H9 (cell line): ENCODE data around the gene PDS5A. TPM values are rescaled to one million over a fixed set of nuclear protein-coding genes. Genes with fewer than 3 reads are reported as not detected.

Experiments
- DNase-seq: peaks from one replicate; pipeline ENCODE4 v3.0.0-alpha.2; 2017
- H2AFZ ChIP-seq: one replicate; pipeline ENCODE4 v1.6.1; 2013; ENCODE audit warnings: mild to moderate bottlenecking, low read length, control low read depth, moderate library complexity
- H2AK5ac ChIP-seq: 2 replicates; pipeline ENCODE4 v1.6.1; 2013; ENCODE audit warnings: low read length, control low read depth, mixed read lengths; ENCODE audit not compliant: insufficient read length
- H2BK120ac ChIP-seq: one replicate; pipeline ENCODE4 v1.6.1; 2013; ENCODE audit warnings: low read depth, mild to moderate bottlenecking, low read length, control low read depth, inconsistent platforms; ENCODE audit not compliant: poor library complexity, severe bottlenecking
- H2BK12ac ChIP-seq: 2 replicates; pipeline ENCODE4 v1.6.1; 2013; ENCODE audit warnings: low read length, control low read depth, mixed read lengths, low read depth; ENCODE audit not compliant: insufficient read length
- H2BK15ac ChIP-seq: 2 replicates; pipeline ENCODE4 v1.6.1; 2013; ENCODE audit warnings: low read depth, low read length, control low read depth
- H2BK20ac ChIP-seq: one replicate; pipeline ENCODE4 v1.6.1; 2013; ENCODE audit warnings: low read depth, mild to moderate bottlenecking, low read length, control low read depth, inconsistent platforms; ENCODE audit not compliant: poor library complexity, severe bottlenecking
- H2BK5ac ChIP-seq: 2 replicates; pipeline ENCODE4 v1.6.1; 2013; ENCODE audit warnings: low read length, control low read depth, mixed read lengths; ENCODE audit not compliant: insufficient read length
- H3K14ac ChIP-seq: 2 replicates; pipeline ENCODE4 v1.6.1; 2013; ENCODE audit warnings: low read length, control low read depth; ENCODE audit not compliant: insufficient read depth
- H3K18ac ChIP-seq: 2 replicates; pipeline ENCODE4 v1.6.1; 2013; ENCODE audit warnings: low read depth, mild to moderate bottlenecking, mixed read lengths, low read length, control low read depth; ENCODE audit not compliant: insufficient read length
- H3K23ac ChIP-seq: 2 replicates; pipeline ENCODE4 v1.6.1; 2013; ENCODE audit warnings: low read length, control low read depth, mixed read lengths, low read depth; ENCODE audit not compliant: insufficient read length
- H3K23me2 ChIP-seq: 2 replicates; pipeline ENCODE4 v1.6.1; 2013; ENCODE audit warnings: low read depth, mild to moderate bottlenecking, mixed read lengths, low read length, control low read depth; ENCODE audit not compliant: insufficient read length, poor library complexity, severe bottlenecking
- H3K27ac ChIP-seq: 2 replicates; pipeline ENCODE4 v1.5.1; 2013; ENCODE audit warnings: low read length, control low read depth, mixed read lengths, low read depth; ENCODE audit not compliant: insufficient read length
- H3K27me3 ChIP-seq: 2 replicates; pipeline ENCODE4 v1.6.1; 2013; ENCODE audit warnings: low read length, control low read depth, inconsistent platforms; ENCODE audit not compliant: insufficient read depth
- H3K4ac ChIP-seq: 2 replicates; pipeline ENCODE4 v1.6.1; 2013; ENCODE audit warnings: low read depth, mild to moderate bottlenecking, control low read depth, inconsistent platforms, low read length, moderate library complexity
- H3K4me1 ChIP-seq: 2 replicates; pipeline ENCODE4 v1.6.1; 2013; ENCODE audit warnings: low read length, control low read depth, inconsistent platforms; ENCODE audit not compliant: insufficient read depth
- H3K4me2 ChIP-seq: 2 replicates; pipeline ENCODE4 v1.6.1; 2013; ENCODE audit warnings: low read length, control low read depth, mixed read lengths; ENCODE audit not compliant: insufficient read length, insufficient read depth
- H3K56ac ChIP-seq: 2 replicates; pipeline ENCODE4 v1.6.1; 2013; ENCODE audit warnings: low read depth, mild to moderate bottlenecking, mixed read lengths, low read length, control low read depth; ENCODE audit not compliant: insufficient read length
- H3K79me1 ChIP-seq: 2 replicates; pipeline ENCODE4 v1.6.1; 2013; ENCODE audit warnings: low read depth, mild to moderate bottlenecking, moderate library complexity, low read length, control low read depth, inconsistent platforms; ENCODE audit not compliant: insufficient read depth, poor library complexity, severe bottlenecking
- H3K79me2 ChIP-seq: 2 replicates; pipeline ENCODE4 v1.6.1; 2013; ENCODE audit warnings: low read length, control low read depth, inconsistent platforms; ENCODE audit not compliant: insufficient read depth
- H3K9ac ChIP-seq: 2 replicates; pipeline ENCODE4 v1.6.1; 2013; ENCODE audit warnings: low read length, control low read depth, mixed read lengths; ENCODE audit not compliant: insufficient read length; ENCODE audit errors: extremely low read depth
- H3K9me3 ChIP-seq: one replicate; pipeline ENCODE4 v1.6.1; 2013; ENCODE audit warnings: low read depth, low read length, inconsistent platforms; ENCODE audit not compliant: control insufficient read depth
- H3T11ph ChIP-seq: one replicate; pipeline ENCODE4 v1.6.1; 2013; ENCODE audit warnings: mild to moderate bottlenecking, low read length, control low read depth, inconsistent platforms
- H4K20me1 ChIP-seq: one replicate; pipeline ENCODE4 v1.6.1; 2013; ENCODE audit not compliant: control insufficient read depth, insufficient read length, insufficient read depth
- H4K5ac ChIP-seq: 2 replicates; pipeline ENCODE4 v1.6.1; 2013; ENCODE audit warnings: low read depth, mild to moderate bottlenecking, mixed read lengths, low read length, control low read depth; ENCODE audit not compliant: insufficient read length
- H4K8ac ChIP-seq: replicated peaks from 2 replicates; pipeline ENCODE4 v1.6.1; 2013; ENCODE audit warnings: low read length, control low read depth, mixed read lengths, low read depth; ENCODE audit not compliant: insufficient read length
- H4K91ac ChIP-seq: 2 replicates; pipeline ENCODE4 v1.6.1; 2013; ENCODE audit warnings: low read depth, mild to moderate bottlenecking, moderate library complexity, mixed read lengths, low read length, control low read depth; ENCODE audit not compliant: insufficient read length
- H3K27ac Mint-ChIP-seq, 3 experiments: 2 replicates in 2 of 3; 3 replicates in 1 of 3; pipeline ENCODE4 v1.8.0; 2020 to 2021; ENCODE audit warnings: mixed read lengths in 3 of 3, mild to moderate bottlenecking in 1 of 3, moderate library complexity in 1 of 3
- H3K27me3 Mint-ChIP-seq: 2 replicates; pipeline ENCODE4 v1.8.0; 2021; ENCODE audit warnings: low read depth, mild to moderate bottlenecking, moderate library complexity, mixed read lengths
- H3K36me3 Mint-ChIP-seq, 3 experiments: 2 replicates in 2 of 3; 3 replicates in 1 of 3; pipeline ENCODE4 v1.8.0; 2020 to 2021; ENCODE audit warnings: low read depth in 3 of 3, mixed read lengths in 3 of 3; ENCODE audit not compliant: insufficient read depth in 1 of 3
- H3K4me1 Mint-ChIP-seq, 2 experiments: 2 replicates each; pipeline ENCODE4 v1.8.0; 2020; ENCODE audit warnings: mixed read lengths in 2 of 2
- H3K4me3 Mint-ChIP-seq, 2 experiments: 2 replicates in 1 of 2; 3 replicates in 1 of 2; pipeline ENCODE4 v1.8.0; 2020 to 2021; ENCODE audit warnings: mild to moderate bottlenecking in 2 of 2, mixed read lengths in 2 of 2, moderate library complexity in 1 of 2
- H3K9me3 Mint-ChIP-seq, 2 experiments: 2 replicates in 1 of 2; 3 replicates in 1 of 2; pipeline ENCODE4 v1.8.0; 2020; ENCODE audit warnings: mild to moderate bottlenecking in 2 of 2, mixed read lengths in 2 of 2, moderate library complexity in 1 of 2
- WGBS: extraction: QIAGEN DNeasy Blood & Tissue Kit; methylation state at CpG from one replicate; pipeline ENCODE4 v1.1.7; 2013; ENCODE audit warnings: missing lambda C conversion rate, low lambda C conversion rate, mixed read lengths; ENCODE audit not compliant: insufficient read length; ENCODE audit errors: extremely low coverage; 5-methylcytosine and 5-hydroxymethylcytosine counted together
- total RNA-seq: library from RNA; stranded (reverse); gene quantifications from 2 replicates; pipeline ENCODE4 v1.2.1, GENCODE V29; 2021
- TF ChIP-seq, protein P1 (sequence below): fragments of 200-600 bp; sonication (generic); conservative IDR thresholded peaks from 3 replicates; pipeline ENCODE4 v1.8.0; 2021; ENCODE audit warnings: antibody characterized with exemption, mild to moderate bottlenecking

PDS5A gene
- total RNA-seq, 1 experiment from 2014 or later = 65.4 TPM

DNA sequence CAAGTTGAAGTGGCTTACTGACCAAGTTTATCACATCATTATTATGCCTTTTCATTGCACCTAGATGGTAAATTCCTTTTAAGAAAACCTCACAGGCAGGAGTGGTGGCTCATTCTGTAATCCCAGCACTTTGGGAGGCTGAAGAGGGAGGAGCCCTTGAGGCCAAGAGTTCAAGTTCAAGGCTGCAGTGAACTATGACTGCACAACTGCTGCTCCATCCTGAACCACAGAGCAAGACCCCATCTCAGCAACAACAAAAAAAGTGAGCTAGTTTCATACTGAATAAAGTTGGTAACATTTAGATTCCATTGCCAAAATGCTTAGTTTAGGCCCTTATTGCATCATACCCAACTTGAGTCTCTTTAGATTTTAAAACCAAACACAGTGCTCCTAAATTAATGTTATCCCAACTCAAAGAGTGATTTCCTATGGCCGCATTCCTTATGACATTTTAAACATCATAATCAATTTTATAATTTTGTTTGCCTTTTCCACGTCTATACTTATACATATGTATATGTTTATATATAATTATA is 36.0 kb downstream of the PDS5A start:
- Histone ChIP-seq H4K91ac (no peak overlapping the region), H3K79me2 (peaks cover 29% of the 10 kb centered on the region; the same call in 1 of the 2 replicates), H2BK120ac (no peak overlapping the region), H3K79me1 (peaks cover 6% of the 10 kb centered on the region), H3K9me3 (no peaks in the 10 kb centered on the region), H3K4me1 (peaks cover 2% of the 10 kb centered on the region; the same call in 1 of the 2 replicates), H3K27ac (no peak overlapping the region), H2BK12ac (no peak overlapping the region), H2BK5ac (no peak overlapping the region), H3K4me2 (no peak overlapping the region), H2BK15ac (no peak overlapping the region), H2AFZ (no peak overlapping the region), H2AK5ac (no peak overlapping the region), H4K5ac (no peak overlapping the region), H3K9ac (no peak overlapping the region), H3K56ac (no peak overlapping the region), H3K23ac (no peak overlapping the region), H4K8ac (no peak overlapping the region), H3K18ac (no peak overlapping the region), H2BK20ac (no peak overlapping the region), H3K14ac (no peak overlapping the region), H3K27me3 (no peaks in the 10 kb centered on the region), H3T11ph (no peak overlapping the region), H3K4ac (no peak overlapping the region), H4K20me1 (peaks cover 2% of the 10 kb centered on the region), H3K23me2 (no peaks in the 10 kb centered on the region)
- WGBS = 100% methylated on average over 2 of the region's 2 CpGs
- Mint-ChIP-seq H3K4me3 (no peak overlapping the region), H3K9me3 (no peaks in the 10 kb centered on the region), H3K4me1 (peaks cover 30 to 47% of the 10 kb centered on the region in 2 experiments), H3K36me3 (peaks cover 0 to 9% (median 2%) of the 10 kb centered on the region in 3 experiments; a peak in 2 of 7 replicates), H3K27me3 (no peaks in the 10 kb centered on the region), H3K27ac (no peak overlapping the region; a peak in 1 of 7 replicates)
- DNase-seq = no peak
- TF ChIP-seq, protein P1, sequence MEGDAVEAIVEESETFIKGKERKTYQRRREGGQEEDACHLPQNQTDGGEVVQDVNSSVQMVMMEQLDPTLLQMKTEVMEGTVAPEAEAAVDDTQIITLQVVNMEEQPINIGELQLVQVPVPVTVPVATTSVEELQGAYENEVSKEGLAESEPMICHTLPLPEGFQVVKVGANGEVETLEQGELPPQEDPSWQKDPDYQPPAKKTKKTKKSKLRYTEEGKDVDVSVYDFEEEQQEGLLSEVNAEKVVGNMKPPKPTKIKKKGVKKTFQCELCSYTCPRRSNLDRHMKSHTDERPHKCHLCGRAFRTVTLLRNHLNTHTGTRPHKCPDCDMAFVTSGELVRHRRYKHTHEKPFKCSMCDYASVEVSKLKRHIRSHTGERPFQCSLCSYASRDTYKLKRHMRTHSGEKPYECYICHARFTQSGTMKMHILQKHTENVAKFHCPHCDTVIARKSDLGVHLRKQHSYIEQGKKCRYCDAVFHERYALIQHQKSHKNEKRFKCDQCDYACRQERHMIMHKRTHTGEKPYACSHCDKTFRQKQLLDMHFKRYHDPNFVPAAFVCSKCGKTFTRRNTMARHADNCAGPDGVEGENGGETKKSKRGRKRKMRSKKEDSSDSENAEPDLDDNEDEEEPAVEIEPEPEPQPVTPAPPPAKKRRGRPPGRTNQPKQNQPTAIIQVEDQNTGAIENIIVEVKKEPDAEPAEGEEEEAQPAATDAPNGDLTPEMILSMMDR = no peak
